Effector memory CD4-positive, alpha-beta T cell (primary cell): Measurements from ENCODE around the gene KCNIP4.

Experiments used
- DNase-seq, 3 donors: peaks; one replicate each; pipeline ENCODE4 v3.0.0-alpha.2; 2020
- H3K27ac ChIP-seq: 2 replicates; pipeline ENCODE4 v1.7.0; 2013; ENCODE audit warnings: mild to moderate bottlenecking, low read length, moderate library complexity; ENCODE audit not compliant: insufficient read depth, poor library complexity, severe bottlenecking
- H3K27me3 ChIP-seq: replicated peaks from 2 replicates; pipeline ENCODE4 v1.7.0; 2013; ENCODE audit warnings: mild to moderate bottlenecking, low read length; ENCODE audit not compliant: insufficient read depth, control insufficient read depth, poor library complexity, severe bottlenecking
- H3K36me3 ChIP-seq: 2 replicates; pipeline ENCODE4 v1.7.0; 2013; ENCODE audit warnings: mild to moderate bottlenecking, low read length, moderate library complexity; ENCODE audit not compliant: control insufficient read depth, insufficient read depth
- H3K4me1 ChIP-seq: 2 replicates; pipeline ENCODE4 v1.7.0; 2013; ENCODE audit warnings: low read length, mild to moderate bottlenecking; ENCODE audit not compliant: control insufficient read depth, insufficient read depth, poor library complexity, severe bottlenecking
- H3K4me3 ChIP-seq: 2 replicates; pipeline ENCODE4 v1.7.0; 2013; ENCODE audit warnings: low read length, low read depth, mild to moderate bottlenecking; ENCODE audit not compliant: insufficient read depth, poor library complexity, severe bottlenecking
- H3K9me3 ChIP-seq: 2 replicates; pipeline ENCODE4 v1.7.0; 2013; ENCODE audit warnings: mild to moderate bottlenecking, low read length, moderate library complexity; ENCODE audit not compliant: control insufficient read depth

KCNIP4 gene

DNA sequence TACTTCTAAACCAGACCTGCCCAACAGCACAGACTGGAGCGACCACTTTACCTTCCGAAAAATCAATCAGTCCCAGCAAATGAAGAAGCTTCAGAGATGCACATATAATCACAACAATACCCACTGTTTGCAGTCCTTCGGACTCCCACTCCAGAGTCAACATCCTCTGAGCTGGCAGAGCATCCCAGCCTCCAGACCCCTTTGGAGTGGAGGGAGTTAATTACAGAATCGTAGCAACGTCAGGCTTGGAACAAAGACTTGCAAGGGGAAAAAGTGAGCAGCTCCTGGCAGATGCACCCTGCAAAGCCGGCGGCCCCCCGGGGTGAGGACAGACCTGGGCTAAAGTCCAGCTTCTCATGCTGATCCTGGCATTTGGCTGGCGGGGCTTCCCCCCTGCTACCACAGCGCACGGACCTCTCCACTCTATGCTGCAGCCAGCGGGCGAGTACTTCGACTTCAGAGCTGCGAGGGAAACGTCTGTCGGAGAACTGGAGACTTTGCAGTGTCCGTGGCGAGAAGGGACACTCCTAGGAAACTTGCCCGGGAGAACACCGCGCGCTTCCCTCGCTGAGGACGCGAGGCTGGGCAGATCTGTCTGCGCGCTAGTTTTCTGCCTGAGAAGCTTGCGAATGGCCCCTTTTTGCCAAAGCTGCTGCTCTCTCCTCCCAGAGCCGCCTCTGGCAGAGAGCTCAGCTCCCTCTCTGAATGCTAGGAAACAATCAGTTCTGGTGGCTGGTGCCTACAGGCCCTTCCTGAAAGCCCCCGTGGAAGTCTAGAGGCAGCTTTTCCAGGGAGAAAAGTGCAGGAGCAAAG is 964.6 kb downstream of the KCNIP4 start:
- Histone ChIP-seq H3K4me1 (no peaks in the 10 kb centered on the region), H3K9me3 (no peaks in the 10 kb centered on the region), H3K27ac (no peak overlapping the region), H3K27me3 (no peaks in the 10 kb centered on the region), H3K36me3 (no peaks in the 10 kb centered on the region), H3K4me3 (peak overlapping the region; percentile 10)
- no peak for DNase-seq

DNA sequence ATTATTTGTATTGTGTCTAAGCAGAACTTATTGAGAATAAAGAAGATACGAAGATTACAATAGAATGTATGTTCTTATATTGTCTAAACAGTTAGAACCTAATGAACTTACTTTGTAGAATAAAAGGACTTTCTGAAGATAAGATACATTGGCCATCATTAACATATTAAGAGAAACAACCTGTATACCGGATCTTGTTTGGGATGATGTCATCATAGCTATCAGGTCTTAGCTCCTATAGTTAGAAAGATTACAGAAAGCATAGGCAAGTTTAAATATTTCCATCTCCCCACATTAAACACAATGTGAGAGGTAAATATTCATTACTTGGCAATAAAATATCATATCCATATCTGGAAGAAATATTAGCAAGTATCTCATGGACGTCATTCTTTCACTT is 966.0 kb downstream of the KCNIP4 start:
- DNase-seq: no peak
- no peaks in the 10 kb centered on the region for H3K36me3 ChIP-seq
- H3K27me3 ChIP-seq: no peaks in the 10 kb centered on the region

DNA sequence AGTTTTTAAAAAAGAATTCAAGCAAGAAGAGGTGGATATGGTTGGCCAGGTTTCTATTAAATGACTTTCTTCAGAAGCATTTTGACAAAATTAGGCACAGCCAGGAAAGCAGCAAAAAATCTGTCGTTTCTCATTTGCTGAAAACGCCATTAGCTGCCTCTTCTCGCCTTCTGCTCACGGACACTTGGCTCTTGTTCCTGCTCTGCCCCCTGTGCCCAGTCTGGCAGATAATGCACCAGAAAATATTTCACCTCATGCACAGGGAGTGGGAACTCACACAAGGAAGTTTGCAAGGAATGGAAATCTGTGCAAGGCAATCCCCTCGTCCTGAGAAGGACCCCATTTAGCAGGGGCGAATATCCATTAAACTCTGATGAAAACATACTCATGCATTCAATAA is 988.3 kb downstream of the KCNIP4 start:
- no peaks in the 10 kb centered on the region for H3K36me3 ChIP-seq
- DNase-seq: no peak
- H3K27me3 ChIP-seq: no peaks in the 10 kb centered on the region
- no peak overlapping the region for H3K4me3 ChIP-seq
- H3K9me3 ChIP-seq: no peaks in the 10 kb centered on the region
- H3K4me1 ChIP-seq: no peaks in the 10 kb centered on the region
- H3K27ac ChIP-seq: no peak overlapping the region

More for the DNA sequence above, 966.0 kb downstream of the KCNIP4 start:
- no peak overlapping the region for H3K4me3 ChIP-seq
- no peaks in the 10 kb centered on the region for H3K4me1 ChIP-seq
- no peaks in the 10 kb centered on the region for H3K9me3 ChIP-seq
- H3K27ac ChIP-seq: no peak overlapping the region

DNA sequence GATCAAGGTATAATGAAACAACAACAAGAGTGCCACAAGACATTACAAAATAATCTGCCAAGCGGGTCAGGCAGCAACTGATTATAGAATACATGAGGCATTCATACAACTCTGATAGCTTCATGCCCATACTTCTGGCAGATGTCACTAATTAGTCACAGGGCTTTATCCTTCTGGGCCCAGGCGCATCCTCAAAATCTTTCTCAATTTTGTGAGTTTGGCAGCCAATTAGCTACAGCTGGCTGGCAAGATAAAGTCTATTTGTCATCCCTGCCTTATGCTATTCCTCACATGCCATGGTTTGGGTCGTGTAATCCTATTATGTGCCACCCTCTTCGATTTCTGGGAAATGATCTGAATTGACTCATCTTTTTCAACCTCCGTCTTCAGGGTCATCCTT is 994.0 kb downstream of the KCNIP4 start:
- no peak overlapping the region for H3K4me3 ChIP-seq
- H3K27ac ChIP-seq: no peak overlapping the region
- H3K36me3 ChIP-seq: no peaks in the 10 kb centered on the region
- no peaks in the 10 kb centered on the region for H3K9me3 ChIP-seq
- no peaks in the 10 kb centered on the region for H3K27me3 ChIP-seq
- DNase-seq: no peak
- H3K4me1 ChIP-seq: no peaks in the 10 kb centered on the region

DNA sequence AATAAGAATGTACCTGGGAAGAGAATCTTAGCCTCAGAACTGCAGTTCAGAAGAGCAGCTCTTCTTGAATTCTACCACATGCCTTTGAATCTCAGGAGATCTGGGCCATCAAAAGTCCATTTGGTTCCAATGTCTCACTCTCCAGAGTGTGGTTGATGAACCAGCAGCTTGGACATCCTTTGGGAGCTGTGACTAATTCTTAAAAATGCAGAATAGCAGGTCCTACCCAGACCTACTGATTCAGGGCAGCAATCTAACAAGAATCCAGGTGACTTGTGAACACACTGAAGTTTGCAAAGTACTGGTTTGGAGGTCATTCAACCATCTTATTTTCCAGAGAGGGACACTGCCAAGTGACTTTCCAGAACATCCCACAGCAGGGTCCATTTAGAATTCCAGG is 1003.6 kb downstream of the KCNIP4 start:
- Histone ChIP-seq H3K4me1 (no peaks in the 10 kb centered on the region), H3K9me3 (no peaks in the 10 kb centered on the region), H3K27ac (no peak overlapping the region), H3K36me3 (no peaks in the 10 kb centered on the region), H3K27me3 (no peaks in the 10 kb centered on the region), H3K4me3 (no peak overlapping the region)
- no peak for DNase-seq

DNA sequence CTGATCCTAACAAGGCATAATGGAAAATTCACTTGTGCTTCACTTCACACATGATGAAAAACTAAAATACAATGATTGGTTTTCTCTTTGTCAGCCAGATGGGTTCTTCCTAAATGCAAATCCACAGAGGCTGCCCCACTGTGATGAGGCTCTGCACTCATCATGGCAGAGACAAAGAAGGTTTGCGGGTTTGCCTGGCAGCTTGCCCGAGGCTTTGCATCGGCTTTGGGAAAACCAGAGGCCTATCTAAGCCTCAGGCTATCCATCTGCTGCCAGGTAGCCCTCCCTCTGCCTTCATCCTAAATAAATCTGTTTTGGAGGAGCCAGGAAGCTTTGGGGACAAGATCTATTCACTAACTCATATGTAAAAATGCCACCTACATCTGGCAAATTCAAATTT is 1004.1 kb downstream of the KCNIP4 start:
- Histone ChIP-seq H3K4me3 (no peak overlapping the region), H3K27me3 (no peaks in the 10 kb centered on the region), H3K4me1 (no peaks in the 10 kb centered on the region), H3K9me3 (no peaks in the 10 kb centered on the region), H3K36me3 (no peaks in the 10 kb centered on the region), H3K27ac (no peak overlapping the region)
- DNase-seq: no peak

DNA sequence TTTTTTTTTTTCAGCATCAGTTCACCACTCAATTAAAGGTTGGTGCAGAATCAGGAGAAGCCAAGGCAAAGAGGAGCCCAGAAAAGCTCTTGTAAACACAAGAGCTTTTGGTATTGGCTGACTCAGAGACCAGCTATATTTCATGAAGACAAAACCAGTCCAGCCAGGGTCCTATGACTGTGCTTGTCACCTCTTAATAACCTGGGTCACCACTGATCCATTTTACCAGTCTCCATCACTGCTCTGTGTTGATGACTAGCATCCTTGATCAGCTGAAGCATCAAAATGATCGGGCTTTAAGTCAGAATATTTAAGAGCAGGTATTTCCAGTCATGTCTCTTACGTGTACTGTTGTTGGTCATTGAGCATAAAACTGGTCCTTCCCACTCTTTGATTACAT is 1010.4 kb downstream of the KCNIP4 start:
- Histone ChIP-seq H3K4me3 (no peak overlapping the region), H3K27me3 (no peaks in the 10 kb centered on the region), H3K36me3 (no peaks in the 10 kb centered on the region), H3K9me3 (no peaks in the 10 kb centered on the region), H3K27ac (no peak overlapping the region), H3K4me1 (no peaks in the 10 kb centered on the region)
- DNase-seq: no peak

DNA sequence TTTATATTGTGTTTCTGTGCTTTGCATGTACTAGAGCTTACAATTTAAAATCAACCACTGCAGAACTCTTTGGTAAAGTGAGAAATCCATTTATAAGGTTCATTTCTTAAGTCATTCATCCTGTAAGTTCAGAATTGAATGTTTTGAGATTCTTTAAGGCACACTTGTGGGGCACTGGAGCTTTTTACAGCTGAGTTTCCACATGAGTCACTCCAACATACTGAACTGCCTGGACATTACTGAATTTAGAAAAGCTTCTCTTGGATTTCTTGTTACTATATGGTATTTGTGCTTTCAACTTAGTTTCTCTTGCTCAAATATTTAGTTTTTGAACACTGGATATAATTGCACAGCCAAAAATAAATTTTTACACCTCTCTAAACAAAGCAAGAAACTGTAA is 1022.0 kb downstream of the KCNIP4 start:
- Histone ChIP-seq H3K36me3 (no peaks in the 10 kb centered on the region), H3K27me3 (no peaks in the 10 kb centered on the region), H3K27ac (no peak overlapping the region), H3K9me3 (no peaks in the 10 kb centered on the region), H3K4me3 (no peak overlapping the region), H3K4me1 (no peaks in the 10 kb centered on the region)
- DNase-seq: no peak

DNA sequence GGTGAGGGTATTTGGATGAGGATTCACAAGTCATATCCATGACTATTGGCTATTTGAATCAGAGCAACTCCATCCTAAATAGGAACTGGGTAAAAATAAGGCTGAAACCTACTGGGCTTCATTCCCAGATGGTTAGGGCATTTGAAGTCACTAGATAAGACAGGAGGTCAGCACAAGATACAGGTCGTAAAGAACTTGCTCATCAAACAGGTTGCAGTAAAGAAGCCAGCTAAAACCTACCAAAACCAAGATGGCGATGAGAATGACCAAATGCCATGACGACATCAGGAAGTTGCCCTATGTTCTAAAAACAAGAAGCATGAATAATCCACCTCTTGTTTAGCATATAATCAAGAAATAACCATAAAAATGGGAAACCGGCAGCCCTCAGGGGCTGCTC is 1023.4 kb downstream of the KCNIP4 start:
- no peaks in the 10 kb centered on the region for H3K27me3 ChIP-seq
- no peaks in the 10 kb centered on the region for H3K36me3 ChIP-seq
- H3K9me3 ChIP-seq: no peaks in the 10 kb centered on the region
- no peak for DNase-seq
- no peak overlapping the region for H3K27ac ChIP-seq
- H3K4me3 ChIP-seq: no peak overlapping the region
- no peaks in the 10 kb centered on the region for H3K4me1 ChIP-seq

DNA sequence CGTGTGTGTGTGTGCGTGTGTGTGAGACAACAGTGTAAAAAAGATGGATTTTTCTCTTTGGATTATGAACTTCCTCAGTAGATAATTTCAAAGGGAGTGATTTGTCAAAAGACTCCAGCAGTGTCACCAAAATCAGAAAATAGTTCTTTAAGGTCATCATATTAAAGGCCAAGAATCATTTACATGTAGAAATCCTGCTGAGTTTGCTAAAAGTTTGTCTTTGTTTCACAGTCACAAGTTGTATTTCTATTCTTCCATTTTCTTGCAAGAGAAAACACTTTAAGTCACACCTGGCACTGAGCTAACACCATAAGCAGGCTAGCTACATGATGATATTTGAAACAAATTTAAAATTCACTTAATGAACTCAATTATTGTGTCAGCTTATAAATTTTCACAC is 1025.6 kb downstream of the KCNIP4 start:
- H3K4me1 ChIP-seq: no peaks in the 10 kb centered on the region
- no peaks in the 10 kb centered on the region for H3K27me3 ChIP-seq
- no peak overlapping the region for H3K4me3 ChIP-seq
- no peak for DNase-seq
- H3K9me3 ChIP-seq: no peaks in the 10 kb centered on the region
- no peaks in the 10 kb centered on the region for H3K36me3 ChIP-seq
- H3K27ac ChIP-seq: no peak overlapping the region
